Stimulated activated effector memory CD8-positive, alpha-beta T cell treated with anti-CD3 and anti-CD28 coated beads, Interleukin-12 subunit alpha, Interleukin-12 subunit beta, amount 100 ng/mL, for 72 hours (primary cell): ENCODE measurements around the gene CFDP1.

Experiments
- ATAC-seq: fragments of 150-1000 bp; cut with Tn5 transposase; 2 replicates; pipeline ENCODE4 v1.10.0; 2021
- DNase-seq, 2 donors: peaks; one replicate each; pipeline ENCODE4 v3.0.0; 2021 to 2022; ENCODE audit warnings: low spot score in 2 of 2
- H3K27ac Mint-ChIP-seq: one replicate; pipeline ENCODE4 v1.8.0; 2022; ENCODE audit warnings: mild to moderate bottlenecking, mixed read lengths
- H3K36me3 Mint-ChIP-seq: one replicate; pipeline ENCODE4 v1.8.0; 2022; ENCODE audit warnings: mild to moderate bottlenecking, mixed read lengths
- H3K4me1 Mint-ChIP-seq: one replicate; pipeline ENCODE4 v1.8.0; 2022; ENCODE audit warnings: mixed read lengths
- H3K4me3 Mint-ChIP-seq: one replicate; pipeline ENCODE4 v1.8.0; 2022; ENCODE audit warnings: mild to moderate bottlenecking, mixed read lengths
- H3K9me3 Mint-ChIP-seq: one replicate; pipeline ENCODE4 v1.8.0; 2022; ENCODE audit warnings: mixed read lengths

Gene CFDP1

GRCh38 chr16:75310541-75310940, 122.8 kb downstream of the CFDP1 start:
- no peak overlapping the region for H3K4me3 Mint-ChIP-seq
- H3K36me3 Mint-ChIP-seq: peaks cover 6% of the 10 kb centered on the region
- H3K4me1 Mint-ChIP-seq: no peaks in the 10 kb centered on the region
- H3K9me3 Mint-ChIP-seq: no peaks in the 10 kb centered on the region
- ATAC-seq (no peak), DNase-seq (no peak)
- no peak overlapping the region for H3K27ac Mint-ChIP-seq

DNA sequence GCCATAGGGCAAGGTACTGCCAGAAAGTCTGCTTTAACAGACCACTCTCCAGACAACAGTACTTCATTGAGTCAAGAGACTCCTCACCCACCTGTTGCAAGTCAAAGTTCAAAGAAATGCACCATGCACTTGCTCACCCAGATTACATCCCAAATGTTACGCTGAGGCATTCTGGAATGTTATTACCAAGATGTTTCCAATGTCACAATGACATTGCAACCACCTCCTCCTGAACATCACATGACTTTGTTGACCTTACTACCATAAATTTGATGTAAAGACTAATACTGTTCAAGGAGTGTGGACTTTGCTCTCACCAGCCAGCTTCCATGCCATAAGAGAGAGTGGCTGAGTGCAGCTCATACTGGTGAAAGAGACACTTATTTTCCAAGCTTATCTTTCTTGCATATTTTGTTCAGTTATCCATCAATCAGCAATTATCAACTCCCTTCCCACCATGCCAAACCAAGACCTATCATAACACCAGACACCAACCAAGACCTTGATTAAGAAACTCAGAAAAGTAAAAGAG, 123.3 kb downstream of the CFDP1 start:
- DNase-seq (no peak), ATAC-seq (no peak)
- peaks cover 10% of the 10 kb centered on the region for H3K36me3 Mint-ChIP-seq
- no peak overlapping the region for H3K27ac Mint-ChIP-seq
- H3K9me3 Mint-ChIP-seq: no peaks in the 10 kb centered on the region
- H3K4me1 Mint-ChIP-seq: peaks cover 3% of the 10 kb centered on the region
- H3K4me3 Mint-ChIP-seq: no peak overlapping the region

GRCh38 chr16:75309156-75309555, 124.1 kb downstream of the CFDP1 start:
- H3K36me3 Mint-ChIP-seq: peaks cover 18% of the 10 kb centered on the region

DNA sequence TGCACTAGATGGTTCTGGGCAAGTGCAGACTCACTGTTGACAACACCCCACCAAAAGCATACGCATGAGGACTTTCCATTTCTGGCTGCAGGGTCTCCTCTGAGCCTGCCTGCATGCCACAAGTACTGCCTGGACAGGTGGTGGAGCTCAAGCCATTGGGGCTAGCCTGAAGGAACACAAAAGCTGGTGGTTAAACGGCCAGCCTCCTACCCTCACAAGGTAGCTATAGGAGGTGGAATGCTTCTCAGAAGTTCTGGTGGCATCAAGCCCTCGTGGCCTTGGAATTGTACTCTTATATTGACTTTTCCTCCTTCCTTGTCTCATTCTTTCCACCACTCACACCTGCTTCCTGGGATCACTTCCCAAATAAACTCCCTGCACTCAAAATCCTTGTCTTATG, 125.3 kb downstream of the CFDP1 start:
- peaks cover 25% of the 10 kb centered on the region for H3K36me3 Mint-ChIP-seq
- H3K4me1 Mint-ChIP-seq: peaks cover 6% of the 10 kb centered on the region
- H3K4me3 Mint-ChIP-seq: no peak overlapping the region
- DNase-seq: no peak
- ATAC-seq: no peak
- no peaks in the 10 kb centered on the region for H3K9me3 Mint-ChIP-seq
- no peak overlapping the region for H3K27ac Mint-ChIP-seq

More at GRCh38 chr16:75309156-75309555, 124.1 kb downstream of the CFDP1 start:
- no peaks in the 10 kb centered on the region for H3K9me3 Mint-ChIP-seq
- ATAC-seq: no peak
- no peak overlapping the region for H3K4me3 Mint-ChIP-seq
- no peak overlapping the region for H3K27ac Mint-ChIP-seq
- DNase-seq: no peak
- H3K4me1 Mint-ChIP-seq: peaks cover 6% of the 10 kb centered on the region

DNA sequence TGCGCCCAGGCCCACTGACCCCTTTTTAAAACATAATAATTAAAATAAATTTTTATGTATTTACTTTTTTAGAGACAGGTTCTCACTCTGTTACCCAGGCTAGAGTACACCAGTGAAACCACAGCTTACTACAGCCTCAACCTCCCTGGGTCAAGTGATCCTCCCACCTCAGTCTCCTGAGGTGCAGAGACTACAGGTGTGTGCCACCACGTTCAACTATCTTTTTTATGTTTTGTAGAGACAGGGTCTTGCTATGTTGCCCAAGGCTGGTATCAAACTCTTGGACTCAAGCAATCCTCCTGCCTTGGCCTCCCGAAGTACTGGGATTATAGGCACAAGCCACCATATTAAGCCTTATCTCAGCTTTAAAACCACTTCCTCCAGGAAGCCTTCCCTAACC, 125.8 kb downstream of the CFDP1 start:
- Mint-ChIP-seq H3K9me3 (no peaks in the 10 kb centered on the region), H3K27ac (no peak overlapping the region), H3K4me3 (no peak overlapping the region)

DNA sequence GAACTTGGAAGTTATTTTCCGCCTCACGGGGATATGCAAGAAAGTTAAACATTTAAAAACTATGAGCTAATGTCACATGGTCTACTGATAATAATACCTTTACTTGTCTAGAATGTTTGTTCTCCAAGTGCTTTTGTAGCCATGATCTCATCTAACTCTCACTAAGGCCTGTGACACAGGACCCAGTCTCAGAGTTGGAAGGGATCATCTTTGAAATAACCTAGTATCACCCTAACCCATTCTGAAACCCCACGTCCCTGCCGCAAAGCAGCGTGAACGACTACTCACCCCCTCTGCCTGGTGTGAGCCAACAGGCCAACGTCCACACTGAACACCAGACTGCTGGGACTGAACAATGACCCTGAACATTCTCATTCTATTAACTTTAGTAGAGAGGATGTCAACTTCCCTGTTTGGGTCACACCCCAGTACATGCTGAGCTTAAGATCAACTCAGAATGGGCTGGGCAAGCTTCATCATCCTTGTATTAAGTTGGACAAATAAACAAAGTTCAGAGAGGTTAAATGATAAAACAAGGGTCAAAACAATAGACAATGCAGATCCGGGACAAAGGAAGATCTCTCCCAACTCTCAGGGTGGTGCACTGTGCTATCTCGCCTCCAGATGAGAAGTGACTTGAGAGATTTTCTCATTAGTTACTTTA, 127.1 kb downstream of the CFDP1 start:
- H3K27ac Mint-ChIP-seq: no peak overlapping the region
- ATAC-seq (no peak), DNase-seq (no peak)
- no peaks in the 10 kb centered on the region for H3K9me3 Mint-ChIP-seq
- peaks cover 6% of the 10 kb centered on the region for H3K4me1 Mint-ChIP-seq
- no peak overlapping the region for H3K4me3 Mint-ChIP-seq
- H3K36me3 Mint-ChIP-seq: peaks cover 41% of the 10 kb centered on the region

More for the DNA sequence above, 125.8 kb downstream of the CFDP1 start:
- Mint-ChIP-seq H3K4me1 (peaks cover 6% of the 10 kb centered on the region), H3K36me3 (peaks cover 28% of the 10 kb centered on the region)
- ATAC-seq (no peak), DNase-seq (no peak)

GRCh38 chr16:75305364-75306098, 127.8 kb downstream of the CFDP1 start:
- no peak for DNase-seq
- no peak overlapping the region for H3K27ac Mint-ChIP-seq

DNA sequence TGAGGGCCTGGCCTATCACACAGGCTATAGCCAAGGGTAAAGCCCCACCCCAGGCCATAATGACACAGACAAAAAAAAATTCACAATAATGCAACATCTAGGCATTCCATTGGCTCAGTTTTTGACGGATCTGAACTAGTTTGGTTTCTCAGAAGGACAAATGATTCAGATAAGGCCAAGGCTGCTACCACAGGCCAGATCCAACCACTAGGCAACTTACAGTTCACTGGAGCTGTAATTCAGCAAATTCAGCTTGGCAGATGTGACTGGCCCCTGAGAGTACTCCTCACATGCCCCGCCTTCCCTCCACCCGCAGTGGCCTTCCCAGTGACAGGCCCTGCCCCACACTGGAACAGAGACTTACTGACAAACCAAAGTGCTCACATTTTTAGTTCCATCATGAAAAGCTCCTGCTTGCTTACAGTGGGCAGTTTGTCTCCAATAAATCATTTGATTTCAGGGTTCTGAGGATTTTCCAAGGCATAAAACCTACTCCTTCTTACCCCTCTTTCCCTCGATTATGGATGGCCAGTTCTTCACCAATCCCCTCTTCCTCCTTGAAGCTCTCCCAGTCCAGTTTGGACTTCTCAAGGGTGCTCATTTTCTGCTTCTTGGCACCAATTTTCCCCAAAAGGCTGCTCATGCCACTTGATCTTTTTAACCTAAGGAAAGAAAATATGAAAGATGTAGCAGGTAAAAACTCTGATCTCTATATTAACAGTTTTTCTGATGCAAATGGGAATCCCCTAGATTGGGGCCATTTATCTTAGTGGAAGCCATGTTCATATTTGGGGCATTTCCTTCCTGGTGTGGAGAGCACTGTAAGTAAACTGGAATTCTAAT, 128.6 kb downstream of the CFDP1 start:
- no peak for ATAC-seq
- Mint-ChIP-seq H3K4me3 (no peak overlapping the region), H3K4me1 (peaks cover 8% of the 10 kb centered on the region), H3K9me3 (no peaks in the 10 kb centered on the region), H3K36me3 (peaks cover 56% of the 10 kb centered on the region), H3K27ac (no peak overlapping the region)
- no peak for DNase-seq

More at GRCh38 chr16:75305364-75306098, 127.8 kb downstream of the CFDP1 start:
- Mint-ChIP-seq H3K9me3 (no peaks in the 10 kb centered on the region), H3K36me3 (peaks cover 48% of the 10 kb centered on the region), H3K4me3 (no peak overlapping the region), H3K4me1 (peaks cover 6% of the 10 kb centered on the region)
- peak; percentile 96 for ATAC-seq

GRCh38 chr16:75301804-75302203, 131.5 kb downstream of the CFDP1 start:
- Mint-ChIP-seq H3K4me1 (peaks cover 11% of the 10 kb centered on the region), H3K9me3 (no peaks in the 10 kb centered on the region), H3K27ac (no peak overlapping the region), H3K36me3 (peaks cover 69% of the 10 kb centered on the region), H3K4me3 (no peak overlapping the region)
- DNase-seq (no peak), ATAC-seq (no peak)

- Mint-ChIP-seq H3K4me1 (peaks cover 5% of the 10 kb centered on the region), H3K9me3 (no peaks in the 10 kb centered on the region), H3K4me3 (no peak overlapping the region), H3K36me3 (peaks cover 58% of the 10 kb centered on the region), H3K27ac (no peak overlapping the region)
- ATAC-seq: no peak
- DNase-seq: no peak
Measured at GRCh38 chr16:75298267-75298666, 135.0 kb downstream of the CFDP1 start.

DNA sequence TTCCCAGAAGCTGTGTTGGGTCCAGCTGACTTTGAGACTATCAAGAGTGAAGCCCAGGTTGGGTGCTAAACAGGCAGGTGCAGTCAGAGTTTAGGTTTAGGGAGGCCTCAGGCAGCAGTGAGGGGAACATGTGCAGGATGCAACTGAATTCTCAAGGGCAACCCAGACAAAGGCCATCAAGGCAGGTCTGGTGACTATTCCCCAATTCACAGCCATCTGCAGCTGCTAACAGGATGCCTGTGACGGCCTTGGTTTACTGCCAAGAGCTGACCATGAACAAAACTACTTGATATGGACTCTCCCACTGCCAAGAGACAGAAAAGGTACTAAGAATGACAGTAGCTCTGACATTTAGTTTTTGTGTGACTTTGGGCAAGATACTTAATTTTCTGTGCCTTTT, 136.7 kb downstream of the CFDP1 start:
- ATAC-seq: no peak
- Mint-ChIP-seq H3K36me3 (peaks cover 62% of the 10 kb centered on the region), H3K4me1 (peaks cover 5% of the 10 kb centered on the region), H3K4me3 (no peak overlapping the region), H3K9me3 (no peaks in the 10 kb centered on the region), H3K27ac (no peak overlapping the region)
- no peak for DNase-seq

DNA sequence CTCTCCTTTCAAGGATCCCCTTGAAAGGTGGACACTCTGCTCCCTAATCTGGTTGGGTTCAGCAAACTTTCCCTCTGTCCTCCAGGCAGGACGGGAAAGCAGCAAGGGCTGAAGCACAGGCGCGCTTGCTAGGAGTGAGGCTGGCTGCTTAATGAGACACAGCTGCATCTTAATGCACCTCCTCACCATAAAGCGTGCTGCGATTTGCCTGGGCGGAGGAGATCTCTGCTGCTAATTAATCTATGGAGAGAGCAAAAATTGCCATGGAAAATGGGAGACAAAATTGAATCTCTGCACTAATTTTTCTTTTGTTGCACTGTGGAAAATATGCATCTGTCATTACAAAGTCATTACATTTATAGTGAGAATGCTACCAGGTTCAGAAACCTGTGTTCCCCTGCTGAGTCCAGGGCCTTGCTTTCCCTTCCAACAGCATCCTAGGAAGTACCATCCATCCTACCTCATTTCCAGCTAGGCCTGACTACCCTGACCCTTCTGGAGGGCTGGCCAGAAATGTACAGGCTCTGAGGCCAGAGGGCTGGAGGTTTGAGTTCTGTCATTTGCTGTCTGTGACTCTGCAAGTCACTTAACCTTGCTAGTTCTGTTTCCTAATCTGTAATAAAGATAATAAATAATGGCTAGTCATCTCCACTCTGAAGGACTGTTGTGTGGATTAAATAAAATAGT, 138.4 kb downstream of the CFDP1 start:
- no peak for DNase-seq
- Mint-ChIP-seq H3K9me3 (no peaks in the 10 kb centered on the region), H3K4me3 (no peak overlapping the region), H3K27ac (no peak overlapping the region), H3K4me1 (peaks cover 5% of the 10 kb centered on the region), H3K36me3 (peaks cover 60% of the 10 kb centered on the region)
- no peak for ATAC-seq

GRCh38 chr16:75293772-75294171, 139.5 kb downstream of the CFDP1 start:
- peaks cover 53% of the 10 kb centered on the region for H3K36me3 Mint-ChIP-seq
- no peak overlapping the region for H3K27ac Mint-ChIP-seq

GRCh38 chr16:75293173-75293572, 140.1 kb downstream of the CFDP1 start:
- Mint-ChIP-seq H3K36me3 (peaks cover 53% of the 10 kb centered on the region), H3K27ac (no peak overlapping the region), H3K9me3 (no peaks in the 10 kb centered on the region), H3K4me3 (no peak overlapping the region), H3K4me1 (peaks cover 11% of the 10 kb centered on the region)
- DNase-seq: no peak
- ATAC-seq: no peak

More at GRCh38 chr16:75293772-75294171, 139.5 kb downstream of the CFDP1 start:
- H3K4me3 Mint-ChIP-seq: no peak overlapping the region
- DNase-seq (no peak), ATAC-seq (no peak)
- no peaks in the 10 kb centered on the region for H3K9me3 Mint-ChIP-seq
- peaks cover 5% of the 10 kb centered on the region for H3K4me1 Mint-ChIP-seq

DNA sequence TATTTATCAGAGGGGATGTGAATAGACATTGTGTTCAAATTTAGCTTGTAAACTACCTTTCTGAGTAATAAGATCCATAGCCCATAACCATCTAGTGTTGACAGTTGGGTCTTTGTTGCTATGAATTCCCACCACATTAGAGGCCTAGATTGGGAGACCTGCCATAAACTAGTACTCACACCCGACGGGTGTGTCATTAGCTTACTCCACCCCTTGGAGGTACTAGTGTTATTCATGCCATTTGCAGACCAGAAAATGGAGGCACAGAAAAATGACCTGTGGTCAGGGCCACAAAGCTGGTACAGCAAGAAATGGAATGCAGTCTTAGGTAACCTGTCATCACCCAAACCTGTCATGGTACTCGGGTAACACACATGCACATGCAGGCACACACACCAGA, 140.6 kb downstream of the CFDP1 start:
- no peak for DNase-seq
- Mint-ChIP-seq H3K4me1 (peaks cover 16% of the 10 kb centered on the region), H3K9me3 (no peaks in the 10 kb centered on the region), H3K4me3 (no peak overlapping the region), H3K27ac (no peak overlapping the region), H3K36me3 (peaks cover 50% of the 10 kb centered on the region)
- ATAC-seq: no peak
